ENCODE results near the gene ARL14EPL.

Gene ARL14EPL

GRCh38 chr5:115985802-115986757 is 46.2 kb upstream of the ARL14EPL start (continued):
- TF ChIP-seq TSHZ2 (CRISPR knock-in tag; IDR thresholded peaks at IDR 0.05): peak; percentile 24; the same call in 1 of the 2 replicates

GRCh38 chr5:115988002-115988401 is 44.3 kb upstream of the ARL14EPL start:
- TF ChIP-seq ZNF70 (CRISPR knock-in tag; IDR thresholded peaks at IDR 0.05) (no peak), ESRRG (CRISPR knock-in tag; IDR thresholded peaks at IDR 0.05) (no peak), GLIS3 (CRISPR knock-in tag; IDR thresholded peaks at IDR 0.05) (no peak)
- no peak for ATAC-seq

- TF ChIP-seq CSRNP3 (CRISPR knock-in tag; IDR thresholded peaks at IDR 0.05) (no peak), ZNF565 (CRISPR knock-in tag; conservative IDR thresholded peaks at IDR 0.05; ENCODE audit: low read depth) (no peak), ZFP3 (CRISPR knock-in tag; IDR thresholded peaks at IDR 0.05) (no peak), SNAI2 (CRISPR knock-in tag; IDR thresholded peaks at IDR 0.05) (no peak)
- no peak for ATAC-seq
Measured at GRCh38 chr5:115992848-115993350, 39.4 kb upstream of the ARL14EPL start.

- no peak for TF ChIP-seq CSDC2 (CRISPR knock-in tag; IDR thresholded peaks at IDR 0.05)
- TF ChIP-seq SNAI2 (CRISPR knock-in tag; IDR thresholded peaks at IDR 0.05): no peak
- TF ChIP-seq ZNF565 (CRISPR knock-in tag; conservative IDR thresholded peaks at IDR 0.05; ENCODE audit: low read depth): no peak
- TF ChIP-seq POU6F1 (CRISPR knock-in tag; IDR thresholded peaks at IDR 0.05; ENCODE audit: borderline replicate concordance, low read depth): no peak
- no peak for TF ChIP-seq PATZ1 (CRISPR knock-in tag; IDR thresholded peaks at IDR 0.05; ENCODE audit: borderline replicate concordance)
- no peak for TF ChIP-seq ZFP3 (CRISPR knock-in tag; IDR thresholded peaks at IDR 0.05)
- no peak for TF ChIP-seq OSR1 (CRISPR knock-in tag; IDR thresholded peaks at IDR 0.05)
- TF ChIP-seq TOX (CRISPR knock-in tag; IDR thresholded peaks at IDR 0.05; ENCODE audit: borderline replicate concordance): no peak
- TF ChIP-seq TCF4 (CRISPR knock-in tag; IDR thresholded peaks at IDR 0.05; ENCODE audit: borderline replicate concordance): no peak
- no peak for TF ChIP-seq ZNF70 (CRISPR knock-in tag; IDR thresholded peaks at IDR 0.05)
- no peak for TF ChIP-seq ISL1 (CRISPR knock-in tag; IDR thresholded peaks at IDR 0.05)
- TF ChIP-seq CREB5 (CRISPR knock-in tag; IDR thresholded peaks at IDR 0.05; ENCODE audit: low read depth): no peak
- TF ChIP-seq BACH2 (CRISPR knock-in tag; IDR thresholded peaks at IDR 0.05; ENCODE audit: borderline replicate concordance): no peak
- TF ChIP-seq PPARA (CRISPR knock-in tag; IDR thresholded peaks at IDR 0.05; ENCODE audit: borderline replicate concordance): no peak
- TF ChIP-seq RARB (CRISPR knock-in tag; IDR thresholded peaks at IDR 0.05): no peak
- ATAC-seq: no peak
Measured at GRCh38 chr5:115995351-115995750, 36.9 kb upstream of the ARL14EPL start.
